Measurements from ENCODE around the gene FAM222B.

Gene FAM222B

GRCh38 chr17:28842282-28843012 lies at the start of gene FAM222B (continued):
- TF ChIP-seq REST (tag by site-specific recombination; IDR thresholded peaks at IDR 0.05) (peak; percentile 83), ZNF416 (tag by site-specific recombination; IDR thresholded peaks at IDR 0.05) (no peak), ZNF571 (tag by site-specific recombination; IDR thresholded peaks at IDR 0.05) (no peak), ZNF423 (tag by site-specific recombination; IDR thresholded peaks at IDR 0.05) (no peak), ZNF112 (tag by site-specific recombination; IDR thresholded peaks at IDR 0.05) (no peak), ZNF792 (tag by site-specific recombination; IDR thresholded peaks at IDR 0.05) (peak; percentile 88), ZNF658 (tag by site-specific recombination; IDR thresholded peaks at IDR 0.05) (no peak), ZNF530 (tag by site-specific recombination; IDR thresholded peaks at IDR 0.05; ENCODE audit: low read depth) (no peak), ZNF777 (tag by site-specific recombination; IDR thresholded peaks at IDR 0.05; ENCODE audit: borderline replicate concordance) (no peak), ZNF596 (tag by site-specific recombination; IDR thresholded peaks at IDR 0.05) (no peak), ZNF600 (tag by site-specific recombination; IDR thresholded peaks at IDR 0.05) (peak; percentile 56; the same call in 1 of the 2 replicates), BCL11A (tag by site-specific recombination; IDR thresholded peaks at IDR 0.05; ENCODE audit: low read depth) (0 out of 2 replicates have a peak, but pooled peaks have one; percentile 65), IKZF3 (tag by site-specific recombination; IDR thresholded peaks at IDR 0.05) (no peak), ZNF354C (tag by site-specific recombination; IDR thresholded peaks at IDR 0.05; ENCODE audit: borderline replicate concordance, low read depth) (no peak), ZNF580 (tag by site-specific recombination; IDR thresholded peaks at IDR 0.05) (no peak; the same call in 1 of the 2 replicates), ZNF24 (tag by site-specific recombination; IDR thresholded peaks at IDR 0.05) (no peak; the same call in 1 of the 2 replicates), ZNF391 (tag by site-specific recombination; IDR thresholded peaks at IDR 0.05; ENCODE audit: borderline replicate concordance, low read depth) (peak; percentile 59; the same call in 1 of the 2 replicates), TRIM28 (IDR thresholded peaks at IDR 0.05; ENCODE audit: borderline replicate concordance, low read length) (no peak), ZBTB10 (tag by site-specific recombination; IDR thresholded peaks at IDR 0.05) (peak; percentile 94), ZNF529 (tag by site-specific recombination; IDR thresholded peaks at IDR 0.05; ENCODE audit: insufficient replicate concordance) (no peak), RBAK (tag by site-specific recombination; IDR thresholded peaks at IDR 0.05) (no peak), ZNF121 (tag by site-specific recombination; IDR thresholded peaks at IDR 0.05) (no peak), HOXD13 (CRISPR knock-in tag; IDR thresholded peaks at IDR 0.05; ENCODE audit: borderline replicate concordance) (0 out of 2 replicates have a peak, but pooled peaks have one; percentile 62), ZNF18 (tag by site-specific recombination; IDR thresholded peaks at IDR 0.05) (no peak), ZNF768 (tag by site-specific recombination; IDR thresholded peaks at IDR 0.05) (no peak), ZNF510 (tag by site-specific recombination; IDR thresholded peaks at IDR 0.05; ENCODE audit: insufficient replicate concordance) (no peak), ZNF266 (tag by site-specific recombination; IDR thresholded peaks at IDR 0.05; ENCODE audit: low read depth) (no peak), EGR2 (tag by site-specific recombination; IDR thresholded peaks at IDR 0.05; ENCODE audit: low read depth) (peak; percentile 97), ZSCAN23 (tag by site-specific recombination; IDR thresholded peaks at IDR 0.05) (peak; percentile 90), ZNF138 (tag by site-specific recombination; IDR thresholded peaks at IDR 0.05; ENCODE audit: borderline replicate concordance) (no peak), ZNF837 (tag by site-specific recombination; IDR thresholded peaks at IDR 0.05) (no peak)

All from HEK293 (cell line).